OCI-LY1 (cell line): ENCODE results near the gene ELF4.

ENCODE experiments used
- CTCF ChIP-seq: fragments of 200-600 bp; sonication (generic), shearing (Covaris generic); IDR thresholded peaks from 2 replicates; pipeline ENCODE4 v1.5.1; 2017; ENCODE audit warnings: mild to moderate bottlenecking, antibody characterized with exemption, low read length, moderate library complexity, mixed read lengths
- EZH2 ChIP-seq: fragments of 200-600 bp; sonication (generic), shearing (Covaris generic); IDR thresholded peaks from 2 replicates; pipeline ENCODE4 v1.8.0; 2017; ENCODE audit warnings: borderline replicate concordance, mixed run types, mild to moderate bottlenecking, antibody characterized with exemption, low read length, moderate library complexity, mixed read lengths

DNA sequence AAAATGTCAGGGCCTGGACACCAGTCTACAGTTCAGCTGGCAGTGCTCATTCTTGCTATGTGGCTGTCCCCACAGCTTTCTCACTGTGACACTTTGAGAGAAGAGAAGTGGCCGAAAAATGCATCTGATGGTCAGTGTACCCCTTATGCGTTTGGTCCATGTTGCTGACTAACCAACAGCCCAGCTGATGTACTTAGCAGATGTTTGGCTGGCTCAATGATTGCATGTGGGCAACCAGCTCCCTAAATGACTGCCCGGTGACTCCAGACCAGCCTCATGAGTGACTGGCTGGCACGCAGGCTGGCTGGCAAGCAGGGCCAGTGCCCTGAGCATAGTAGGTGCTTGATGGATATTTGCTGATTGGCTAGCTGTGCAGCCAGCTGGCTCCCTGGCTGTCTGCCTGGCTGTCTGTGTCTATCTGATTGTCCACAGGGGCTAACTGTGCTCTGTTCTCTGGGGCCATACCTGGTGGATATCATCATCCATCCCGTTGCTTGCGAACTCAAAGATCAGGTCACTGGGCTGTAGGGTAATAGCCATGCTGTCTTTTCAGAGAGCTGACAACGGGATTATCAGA, 29.4 kb downstream of the ELF4 start:
- TF ChIP-seq CTCF: no peak
- TF ChIP-seq EZH2: no peak
